Hematopoietic multipotent progenitor cell treated with erythropoietin and hydrocortisone succinate and interleukin-3 and kit ligand, for 8 days (in vitro differentiated cells): Measurements from ENCODE around the gene SEMA4G.

ENCODE experiments used
- DNase-seq: peaks from one replicate; pipeline ENCODE4 v3.0.0-alpha.2; 2015

The SEMA4G gene

GRCh38 chr10:100988166-100988565, 18.9 kb downstream of the SEMA4G start:
- DNase-seq: no peak

DNA sequence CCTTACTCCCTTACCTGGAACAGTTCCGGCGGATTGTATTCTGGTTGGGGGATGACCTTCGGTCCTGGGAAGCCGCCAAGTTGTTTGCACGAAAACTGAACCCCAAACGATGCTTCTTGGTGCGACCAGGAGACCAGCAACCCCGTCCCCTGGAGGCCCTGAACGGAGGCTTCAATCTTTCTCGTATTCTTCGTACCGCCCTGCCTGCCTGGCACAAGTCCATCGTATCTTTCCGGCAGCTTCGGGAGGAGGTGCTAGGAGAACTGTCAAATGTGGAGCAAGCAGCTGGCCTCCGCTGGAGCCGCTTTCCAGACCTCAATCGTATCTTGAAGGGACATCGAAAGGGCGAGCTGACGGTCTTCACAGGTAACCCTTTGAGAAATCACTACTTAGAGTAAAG, 19.8 kb downstream of the SEMA4G start:
- no peak for DNase-seq

DNA sequence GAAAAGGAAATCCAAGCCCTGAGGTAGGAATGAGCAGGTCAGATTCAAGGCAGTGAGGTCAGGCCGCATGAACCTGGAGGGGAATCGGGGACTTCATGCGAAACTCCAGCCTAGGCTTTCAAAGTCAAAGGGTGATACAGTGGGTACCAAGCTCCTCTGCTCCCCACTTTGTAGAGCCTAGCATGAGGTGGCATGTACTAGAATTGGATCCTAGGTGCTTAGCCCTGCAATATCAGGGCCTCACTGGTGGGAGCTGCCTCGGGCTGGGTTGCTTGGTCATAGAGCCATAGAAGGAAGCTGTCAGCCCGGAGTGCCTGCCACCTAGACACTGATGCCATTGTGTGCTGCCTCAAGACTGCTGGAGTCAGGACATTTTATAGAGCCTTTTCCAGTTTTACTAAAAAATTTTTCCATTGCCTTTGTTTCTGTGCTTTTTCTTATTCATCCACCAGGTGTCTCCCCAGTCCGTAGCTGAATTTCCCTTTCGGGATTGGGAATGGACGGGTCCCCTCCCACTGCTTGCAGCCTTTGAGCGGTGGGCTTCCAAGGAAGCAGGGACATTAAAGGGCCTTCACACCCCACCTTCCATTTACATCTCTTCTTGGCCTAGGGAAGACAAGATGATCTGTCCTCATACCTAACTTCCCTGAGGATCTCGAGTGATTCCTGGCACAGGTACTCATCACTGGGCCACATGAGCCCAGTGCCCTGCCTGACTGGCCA, 24.8 kb downstream of the SEMA4G start:
- peak; percentile 30 for DNase-seq

DNA sequence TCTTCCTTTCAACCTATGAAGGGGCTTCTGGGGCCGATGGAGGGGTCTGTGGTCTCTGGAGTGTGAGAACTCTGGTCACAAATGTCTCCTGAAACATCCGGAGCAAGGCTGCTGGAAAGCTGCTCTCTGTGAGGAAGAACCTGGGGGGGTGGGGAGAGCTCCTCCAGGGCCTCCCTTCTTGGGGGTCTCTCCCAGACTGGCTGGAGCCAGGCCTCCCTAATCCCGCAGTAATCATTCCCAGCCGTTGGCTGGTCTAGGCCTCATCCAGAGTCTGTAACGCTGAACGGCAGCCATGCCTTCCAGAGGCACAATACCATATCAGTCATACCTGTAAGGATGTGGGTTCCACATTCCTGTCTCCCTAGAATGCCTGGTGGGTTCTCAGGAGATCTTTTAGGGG, 25.9 kb downstream of the SEMA4G start:
- DNase-seq: no peak

DNA sequence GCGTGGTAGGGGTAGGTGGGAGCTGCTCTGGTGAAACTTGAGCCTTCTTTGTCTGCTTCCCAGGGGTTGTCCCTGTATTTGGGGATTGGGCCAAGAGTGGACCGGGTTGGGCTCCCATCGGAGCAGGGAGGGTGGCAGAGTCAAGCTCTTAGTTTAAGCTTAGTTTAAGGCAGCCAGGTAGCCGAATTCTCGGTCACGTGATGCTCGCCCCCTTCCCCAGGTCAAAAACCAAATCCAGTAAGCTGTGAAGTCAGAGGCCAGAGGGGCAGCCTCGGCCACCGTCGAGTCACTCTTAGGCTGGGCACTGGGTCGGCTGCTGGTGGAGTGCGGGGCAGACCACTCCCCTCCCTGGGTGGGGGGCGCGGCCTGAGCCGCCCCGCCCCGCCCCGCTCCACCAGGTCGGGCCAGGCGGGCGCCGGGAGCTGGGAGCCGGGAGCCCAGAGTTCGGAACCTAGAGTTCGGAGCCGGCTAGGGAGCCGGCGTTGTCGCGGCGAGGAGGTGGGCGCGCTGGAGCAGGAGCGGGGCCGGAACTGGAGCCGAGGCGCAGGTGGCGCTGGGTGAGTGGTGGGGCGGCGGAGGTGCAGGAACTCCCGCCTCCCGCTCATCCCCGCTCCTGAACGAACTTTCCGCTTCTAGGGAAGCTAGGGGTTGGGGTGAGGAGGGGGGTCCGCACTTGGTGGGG, 27.5 kb downstream of the SEMA4G start:
- DNase-seq: peak; percentile 24

DNA sequence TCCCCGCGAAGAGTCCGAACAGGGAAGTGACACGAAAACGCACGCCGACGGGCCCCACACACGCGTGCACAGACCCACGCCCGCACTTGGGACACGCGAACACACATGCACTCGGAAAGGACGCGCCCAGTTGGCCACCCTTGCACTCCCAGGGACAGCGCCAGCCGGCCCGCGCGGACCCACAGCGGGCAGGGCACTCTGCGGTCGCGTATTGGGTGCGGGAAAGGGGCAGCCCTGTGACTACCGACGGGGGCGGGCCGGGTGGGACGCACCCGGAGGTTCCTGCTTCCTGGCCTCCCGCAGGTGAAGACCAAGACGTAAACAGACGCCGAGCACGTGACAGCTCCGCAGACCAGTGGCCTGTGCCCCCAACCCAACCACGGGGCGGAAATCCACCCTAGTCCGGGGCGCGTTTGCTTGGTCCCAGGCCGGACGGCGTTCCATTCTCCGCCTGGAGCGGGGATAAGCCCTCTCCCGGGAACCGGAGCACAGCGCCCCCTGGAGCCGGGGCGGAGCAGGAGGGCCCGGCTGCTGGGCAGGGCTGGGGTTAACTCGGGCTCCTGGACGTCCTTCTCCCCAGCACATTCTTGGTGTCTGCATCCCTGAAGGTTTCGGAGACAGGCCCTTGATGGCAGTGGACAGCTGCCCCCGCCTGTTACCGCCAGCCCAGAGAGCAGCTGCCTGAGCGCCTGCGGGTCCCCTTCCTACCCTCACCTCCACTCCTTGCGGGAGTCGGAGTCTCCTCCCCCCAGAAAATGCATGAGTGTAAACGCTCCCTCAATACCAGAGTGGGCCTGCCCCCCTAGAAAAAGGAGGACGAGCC, 28.3 kb downstream of the SEMA4G start:
- DNase-seq: peak; percentile 77

- DNase-seq: peak; percentile 86
Observed at GRCh38 chr10:100998183-100998990, 29.1 kb downstream of the SEMA4G start.

DNA sequence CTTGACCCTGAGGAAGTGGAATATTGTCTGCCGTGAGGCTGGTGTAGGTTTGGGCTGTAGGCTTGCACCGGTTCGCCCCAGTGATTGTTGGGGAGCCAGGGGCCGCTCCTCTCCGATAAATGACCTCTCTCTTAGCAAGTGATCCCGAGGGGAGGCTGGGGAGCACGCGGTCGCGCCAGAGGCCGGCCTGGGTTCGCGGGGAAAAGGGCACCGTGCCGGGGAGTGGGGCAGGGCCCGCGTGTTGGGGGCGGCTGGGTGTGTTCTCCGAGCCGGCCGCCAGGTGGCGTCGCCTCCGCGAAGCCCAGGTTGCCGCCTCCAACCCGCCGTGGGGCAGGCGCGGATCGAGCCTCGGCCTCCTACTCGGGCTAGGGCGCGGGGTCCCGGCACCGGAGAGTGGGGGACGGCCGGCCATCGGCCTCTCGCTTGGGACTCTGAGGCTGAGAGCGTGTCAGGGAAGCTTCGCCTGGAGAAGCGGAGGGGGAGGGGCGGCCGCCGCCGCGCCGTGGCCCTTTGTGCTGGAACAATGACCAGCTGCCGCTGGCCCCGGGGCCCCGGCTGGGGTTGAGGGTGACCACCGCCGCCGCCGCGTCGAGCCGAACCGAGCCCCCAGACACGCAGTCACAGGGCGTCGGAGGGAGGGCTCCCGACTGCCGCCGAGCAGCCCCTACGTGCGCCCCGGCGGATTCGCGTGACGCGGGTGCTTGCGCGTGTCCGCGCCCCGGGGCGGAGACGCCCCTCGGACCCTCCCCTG, 29.9 kb downstream of the SEMA4G start:
- peak; percentile 68 for DNase-seq

GRCh38 chr10:100999742-101000126, 30.4 kb downstream of the SEMA4G start, which contains the start of gene LZTS2:
TSS of gene LZTS2 (plus strand) at chr10:100999808. CDS start at chr10:101002539, 2,731 bp downstream.
- DNase-seq: no peak

GRCh38 chr10:101000127-101000914, 31.0 kb downstream of the SEMA4G start:
- peak; percentile 45 for DNase-seq

DNA sequence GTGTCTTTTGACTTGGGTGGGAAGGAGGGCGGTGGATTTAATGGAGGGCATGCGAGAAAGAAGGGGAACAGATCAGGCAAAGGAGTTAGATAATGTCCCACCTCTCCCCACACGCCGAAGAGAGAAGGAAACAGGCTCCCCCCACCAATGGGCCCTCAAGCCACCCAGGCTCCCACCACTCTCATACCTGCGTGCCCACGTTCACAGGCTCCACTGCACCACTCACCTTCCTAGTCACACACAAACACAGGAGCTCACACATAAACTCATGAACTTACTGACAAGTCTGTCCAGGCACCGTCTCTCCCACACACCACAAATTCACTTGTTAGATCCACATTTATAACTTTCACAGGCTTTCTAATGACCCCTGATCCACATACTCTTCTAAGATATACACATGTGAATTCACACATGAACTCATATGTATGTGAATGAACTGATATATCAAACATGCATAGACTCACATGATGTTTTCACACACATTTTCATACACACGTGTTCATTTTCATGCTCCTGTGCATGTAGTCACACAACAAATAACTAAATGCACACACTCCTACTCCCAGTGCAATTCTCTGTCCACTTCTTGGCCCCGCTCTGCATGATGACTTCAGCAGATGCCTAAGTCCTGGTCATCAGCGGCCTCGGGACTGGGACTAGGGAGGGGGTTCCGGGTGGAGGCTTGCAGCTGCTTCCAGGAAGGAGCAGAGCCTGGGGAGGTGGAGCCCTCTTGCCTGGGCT, 31.8 kb downstream of the SEMA4G start:
- peak; percentile 36 for DNase-seq

GRCh38 chr10:101001659-101002035, 32.3 kb downstream of the SEMA4G start:
- DNase-seq: no peak

DNA sequence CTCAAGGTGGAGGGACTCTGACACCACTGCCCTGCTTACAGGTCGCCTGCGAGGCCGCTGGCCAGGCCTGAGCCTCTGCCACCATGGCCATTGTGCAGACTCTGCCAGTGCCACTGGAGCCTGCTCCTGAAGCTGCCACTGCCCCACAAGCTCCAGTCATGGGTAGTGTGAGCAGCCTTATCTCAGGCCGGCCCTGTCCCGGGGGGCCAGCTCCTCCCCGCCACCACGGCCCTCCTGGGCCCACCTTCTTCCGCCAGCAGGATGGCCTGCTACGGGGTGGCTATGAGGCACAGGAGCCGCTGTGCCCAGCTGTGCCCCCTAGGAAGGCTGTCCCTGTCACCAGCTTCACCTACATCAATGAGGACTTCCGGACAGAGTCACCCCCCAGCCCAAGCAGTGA, 33.2 kb downstream of the SEMA4G start:
- DNase-seq: no peak

DNA sequence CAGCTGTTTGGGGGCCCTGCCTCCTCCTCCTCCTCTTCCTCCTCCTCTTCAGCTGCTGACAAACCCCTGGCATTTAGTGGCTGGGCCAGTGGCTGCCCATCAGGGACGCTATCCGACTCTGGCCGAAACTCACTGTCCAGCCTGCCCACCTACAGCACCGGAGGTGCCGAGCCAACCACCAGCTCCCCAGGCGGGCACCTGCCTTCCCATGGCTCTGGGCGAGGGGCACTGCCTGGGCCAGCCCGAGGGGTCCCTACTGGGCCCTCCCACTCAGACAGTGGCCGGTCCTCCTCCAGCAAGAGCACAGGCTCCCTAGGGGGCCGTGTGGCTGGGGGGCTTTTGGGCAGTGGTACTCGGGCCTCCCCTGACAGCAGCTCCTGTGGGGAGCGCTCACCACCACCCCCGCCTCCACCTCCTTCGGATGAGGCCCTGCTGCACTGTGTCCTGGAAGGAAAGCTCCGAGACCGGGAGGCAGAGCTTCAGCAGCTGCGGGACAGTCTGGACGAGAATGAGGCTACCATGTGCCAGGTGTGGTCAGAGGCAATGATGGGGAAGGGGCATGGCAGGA, 34.4 kb downstream of the SEMA4G start:
- DNase-seq: no peak

- DNase-seq: no peak
Observed at GRCh38 chr10:101005361-101005760, 36.1 kb downstream of the SEMA4G start.

GRCh38 chr10:101005869-101006567, 36.7 kb downstream of the SEMA4G start:
- DNase-seq: no peak

GRCh38 chr10:101006593-101007098, 37.3 kb downstream of the SEMA4G start:
- DNase-seq: no peak

DNA sequence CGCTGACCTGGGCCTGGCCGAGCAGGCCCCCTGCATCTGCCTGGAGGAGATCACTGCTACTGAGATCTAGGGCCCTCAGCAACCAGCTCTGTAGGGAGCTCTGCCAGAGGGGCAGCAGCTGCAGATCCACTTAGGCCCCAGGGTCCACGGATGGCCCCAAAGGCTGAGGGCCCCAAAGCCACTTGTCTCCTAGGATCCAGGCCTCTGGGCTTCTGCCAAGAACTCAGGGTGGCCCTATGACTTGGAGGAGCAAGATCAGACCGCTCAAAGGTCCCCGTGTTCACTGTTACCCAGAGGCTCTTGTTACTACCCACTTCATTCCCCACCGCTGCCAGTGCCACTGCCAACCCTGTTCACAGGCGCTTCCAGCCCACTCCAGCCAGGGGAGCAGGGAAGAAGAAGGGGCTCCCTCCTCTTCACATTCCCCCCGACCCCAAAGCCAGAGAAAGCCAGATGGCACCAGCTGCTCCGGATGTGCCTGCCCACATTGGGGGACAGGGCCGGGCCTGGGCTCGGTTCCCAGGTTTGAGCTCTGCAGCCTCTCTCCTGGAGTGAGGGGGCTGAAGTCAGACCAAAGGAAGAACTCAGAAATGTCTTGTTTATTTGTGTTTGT, 37.9 kb downstream of the SEMA4G start:
- no peak for DNase-seq
